Neural cell (in vitro differentiated cells): ENCODE measurements around the gene CRCP. TPM values are rescaled to one million over a fixed set of nuclear protein-coding genes. Genes with fewer than 3 reads are reported as not detected.

Source experiments
- H2AFZ ChIP-seq: fragments of 200-600, 300-800 bp; sonication (generic), shearing (Covaris generic); 2 replicates; pipeline ENCODE4 v1.6.0; 2014; ENCODE audit warnings: low read depth, mild to moderate bottlenecking, antibody characterized with exemption, low read length, moderate library complexity
- H3F3A ChIP-seq: fragments of 200-600 bp; shearing (Covaris generic); 2 replicates; pipeline ENCODE4 v1.6.1; 2016; ENCODE audit warnings: mild to moderate bottlenecking, moderate library complexity, mixed read lengths, antibody characterized with exemption, low read length; ENCODE audit not compliant: insufficient read depth, poor library complexity, severe bottlenecking
- H3K27ac ChIP-seq: fragments of 200-600, 300-800 bp; sonication (generic), shearing (Covaris generic); 2 replicates; pipeline ENCODE4 v1.5.1; 2014; ENCODE audit warnings: mild to moderate bottlenecking, low read length, moderate library complexity
- H3K27me3 ChIP-seq: fragments of 300-800, 200-600 bp; sonication (generic), shearing (Covaris generic); 2 replicates; pipeline ENCODE4 v1.6.0; 2014; ENCODE audit warnings: mild to moderate bottlenecking, low read depth, low read length, moderate library complexity; ENCODE audit not compliant: insufficient read depth
- H3K36me3 ChIP-seq: fragments of 300-800, 200-600 bp; sonication (generic), shearing (Covaris generic); 2 replicates; pipeline ENCODE4 v1.5.1; 2014; ENCODE audit warnings: mild to moderate bottlenecking, antibody characterized with exemption, low read length, moderate library complexity; ENCODE audit not compliant: insufficient read depth
- H3K4me2 ChIP-seq: fragments of 300-800, 200-600 bp; sonication (generic), shearing (Covaris generic); 2 replicates; pipeline ENCODE4 v1.6.0; 2014; ENCODE audit warnings: mild to moderate bottlenecking, low read length
- H3K4me3 ChIP-seq: fragments of 300-800, 200-600 bp; sonication (generic), shearing (Covaris generic); 2 replicates; pipeline ENCODE4 v1.5.1; 2014; ENCODE audit warnings: mild to moderate bottlenecking, low read length, moderate library complexity
- H3K79me2 ChIP-seq: fragments of 200-600 bp; shearing (Covaris generic); replicated peaks from 2 replicates; pipeline ENCODE4 v1.6.0; 2014; ENCODE audit warnings: mild to moderate bottlenecking, low read length, moderate library complexity; ENCODE audit not compliant: insufficient read depth
- H3K9ac ChIP-seq: fragments of 300-800, 200-600 bp; sonication (generic), shearing (Covaris generic); 2 replicates; pipeline ENCODE4 v1.6.1; 2016; ENCODE audit warnings: mild to moderate bottlenecking, low read length, mixed read lengths
- H3K9me2 ChIP-seq: fragments of 200-600 bp; shearing (Covaris generic); 2 replicates; pipeline ENCODE4 v1.6.1; 2016; ENCODE audit warnings: mild to moderate bottlenecking, low read length, mixed read lengths; ENCODE audit not compliant: insufficient read depth
- H3K9me3 ChIP-seq: fragments of 200-600, 300-800 bp; sonication (generic), shearing (Covaris generic); 2 replicates; pipeline ENCODE4 v1.6.1; 2016; ENCODE audit warnings: mild to moderate bottlenecking, mixed run types, low read length, moderate library complexity, mixed read lengths
- H4K20me1 ChIP-seq: fragments of 200-600 bp; shearing (Covaris generic); 2 replicates; pipeline ENCODE4 v1.6.1; 2016; ENCODE audit warnings: mild to moderate bottlenecking, mixed run types; ENCODE audit not compliant: insufficient read depth
- EP300 ChIP-seq: fragments of 450-650 bp; conservative IDR thresholded peaks from 2 replicates; pipeline ENCODE4 v1.6.1; 2014; ENCODE audit warnings: antibody characterized with exemption, mild to moderate bottlenecking, moderate library complexity; ENCODE audit not compliant: poor library complexity, severe bottlenecking
- EZH2 ChIP-seq: fragments of 200-600, 300-800 bp; shearing (Covaris generic), sonication (generic); IDR thresholded peaks from 2 replicates; pipeline ENCODE4 v1.6.1; 2014; ENCODE audit warnings: antibody characterized with exemption, low read length, borderline replicate concordance, mild to moderate bottlenecking; ENCODE audit not compliant: insufficient read depth, poor library complexity, severe bottlenecking
- MXI1 ChIP-seq: fragments of 450-650 bp; conservative IDR thresholded peaks from 2 replicates; pipeline ENCODE4 v1.6.1; 2014; ENCODE audit warnings: antibody characterized with exemption, mild to moderate bottlenecking; ENCODE audit not compliant: poor library complexity, severe bottlenecking
- POLR2AphosphoS5 ChIP-seq: IDR thresholded peaks from 2 replicates; pipeline ENCODE4 v1.6.1; 2012
- RAD21 ChIP-seq: fragments of 450-650 bp; conservative IDR thresholded peaks from 2 replicates; pipeline ENCODE4 v1.6.1; 2014; ENCODE audit warnings: antibody characterized with exemption, mild to moderate bottlenecking, moderate library complexity
- SMC3 ChIP-seq: fragments of 450-650 bp; conservative IDR thresholded peaks from 2 replicates; pipeline ENCODE4 v1.6.1; 2014; ENCODE audit warnings: antibody characterized with exemption, mild to moderate bottlenecking, moderate library complexity; ENCODE audit not compliant: poor library complexity
- TAF1 ChIP-seq: IDR thresholded peaks from 2 replicates; pipeline ENCODE4 v1.6.1; 2012; ENCODE audit warnings: low read depth
- polyA plus RNA-seq: library from polyadenylated mRNA; depleted of rRNA; stranded (reverse); fragments of >200 nt; gene quantifications from 2 replicates; pipeline ENCODE4 v1.2.3, GENCODE V29; 2014
- TF ChIP-seq, protein P1 (sequence below): IDR thresholded peaks from 2 replicates; pipeline ENCODE4 v1.6.1; 2012; ENCODE audit warnings: borderline replicate concordance
- TF ChIP-seq, protein P2 (sequence below): fragments of 450-650 bp; IDR thresholded peaks from 2 replicates; pipeline ENCODE4 v1.5.1; 2014; ENCODE audit warnings: antibody characterized with exemption, mild to moderate bottlenecking, moderate library complexity; ENCODE audit not compliant: poor library complexity, severe bottlenecking

CRCP gene
- polyA plus RNA-seq, 1 donor from 2014 or later: 53.6 TPM

DNA sequence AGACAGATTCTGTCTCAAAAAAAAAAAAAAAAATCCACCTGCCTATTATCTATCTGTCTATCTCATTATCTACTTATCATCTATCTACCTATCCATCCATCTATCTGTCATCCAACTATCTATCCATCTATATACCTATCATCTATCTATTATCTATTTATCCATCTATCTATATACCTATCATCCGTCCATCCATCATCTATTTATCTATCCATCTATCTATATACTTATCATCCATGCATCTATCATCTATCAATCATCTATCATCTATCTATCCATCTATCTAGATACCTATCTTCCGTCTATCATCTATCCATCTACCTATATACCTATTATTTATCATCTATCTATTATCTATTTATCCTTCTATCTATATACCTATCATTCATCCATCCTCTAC lies 74.0 kb downstream of the CRCP start:
- Histone ChIP-seq H3K36me3 (no peaks in the 10 kb centered on the region), H4K20me1 (no peaks in the 10 kb centered on the region), H3K9me3 (no peaks in the 10 kb centered on the region), H3K4me3 (no peak overlapping the region), H3K9ac (no peak overlapping the region), H2AFZ (no peak overlapping the region), H3K4me2 (no peak overlapping the region), H3K27ac (no peak overlapping the region), H3K9me2 (no peaks in the 10 kb centered on the region), H3K27me3 (no peaks in the 10 kb centered on the region), H3K79me2 (no peaks in the 10 kb centered on the region), H3F3A (no peaks in the 10 kb centered on the region)
- no peak for TF ChIP-seq TAF1
- no peak for TF ChIP-seq EP300
- TF ChIP-seq, protein P1, sequence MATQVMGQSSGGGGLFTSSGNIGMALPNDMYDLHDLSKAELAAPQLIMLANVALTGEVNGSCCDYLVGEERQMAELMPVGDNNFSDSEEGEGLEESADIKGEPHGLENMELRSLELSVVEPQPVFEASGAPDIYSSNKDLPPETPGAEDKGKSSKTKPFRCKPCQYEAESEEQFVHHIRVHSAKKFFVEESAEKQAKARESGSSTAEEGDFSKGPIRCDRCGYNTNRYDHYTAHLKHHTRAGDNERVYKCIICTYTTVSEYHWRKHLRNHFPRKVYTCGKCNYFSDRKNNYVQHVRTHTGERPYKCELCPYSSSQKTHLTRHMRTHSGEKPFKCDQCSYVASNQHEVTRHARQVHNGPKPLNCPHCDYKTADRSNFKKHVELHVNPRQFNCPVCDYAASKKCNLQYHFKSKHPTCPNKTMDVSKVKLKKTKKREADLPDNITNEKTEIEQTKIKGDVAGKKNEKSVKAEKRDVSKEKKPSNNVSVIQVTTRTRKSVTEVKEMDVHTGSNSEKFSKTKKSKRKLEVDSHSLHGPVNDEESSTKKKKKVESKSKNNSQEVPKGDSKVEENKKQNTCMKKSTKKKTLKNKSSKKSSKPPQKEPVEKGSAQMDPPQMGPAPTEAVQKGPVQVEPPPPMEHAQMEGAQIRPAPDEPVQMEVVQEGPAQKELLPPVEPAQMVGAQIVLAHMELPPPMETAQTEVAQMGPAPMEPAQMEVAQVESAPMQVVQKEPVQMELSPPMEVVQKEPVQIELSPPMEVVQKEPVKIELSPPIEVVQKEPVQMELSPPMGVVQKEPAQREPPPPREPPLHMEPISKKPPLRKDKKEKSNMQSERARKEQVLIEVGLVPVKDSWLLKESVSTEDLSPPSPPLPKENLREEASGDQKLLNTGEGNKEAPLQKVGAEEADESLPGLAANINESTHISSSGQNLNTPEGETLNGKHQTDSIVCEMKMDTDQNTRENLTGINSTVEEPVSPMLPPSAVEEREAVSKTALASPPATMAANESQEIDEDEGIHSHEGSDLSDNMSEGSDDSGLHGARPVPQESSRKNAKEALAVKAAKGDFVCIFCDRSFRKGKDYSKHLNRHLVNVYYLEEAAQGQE: no peak
- TF ChIP-seq, protein P2, sequence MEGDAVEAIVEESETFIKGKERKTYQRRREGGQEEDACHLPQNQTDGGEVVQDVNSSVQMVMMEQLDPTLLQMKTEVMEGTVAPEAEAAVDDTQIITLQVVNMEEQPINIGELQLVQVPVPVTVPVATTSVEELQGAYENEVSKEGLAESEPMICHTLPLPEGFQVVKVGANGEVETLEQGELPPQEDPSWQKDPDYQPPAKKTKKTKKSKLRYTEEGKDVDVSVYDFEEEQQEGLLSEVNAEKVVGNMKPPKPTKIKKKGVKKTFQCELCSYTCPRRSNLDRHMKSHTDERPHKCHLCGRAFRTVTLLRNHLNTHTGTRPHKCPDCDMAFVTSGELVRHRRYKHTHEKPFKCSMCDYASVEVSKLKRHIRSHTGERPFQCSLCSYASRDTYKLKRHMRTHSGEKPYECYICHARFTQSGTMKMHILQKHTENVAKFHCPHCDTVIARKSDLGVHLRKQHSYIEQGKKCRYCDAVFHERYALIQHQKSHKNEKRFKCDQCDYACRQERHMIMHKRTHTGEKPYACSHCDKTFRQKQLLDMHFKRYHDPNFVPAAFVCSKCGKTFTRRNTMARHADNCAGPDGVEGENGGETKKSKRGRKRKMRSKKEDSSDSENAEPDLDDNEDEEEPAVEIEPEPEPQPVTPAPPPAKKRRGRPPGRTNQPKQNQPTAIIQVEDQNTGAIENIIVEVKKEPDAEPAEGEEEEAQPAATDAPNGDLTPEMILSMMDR: no peak

DNA sequence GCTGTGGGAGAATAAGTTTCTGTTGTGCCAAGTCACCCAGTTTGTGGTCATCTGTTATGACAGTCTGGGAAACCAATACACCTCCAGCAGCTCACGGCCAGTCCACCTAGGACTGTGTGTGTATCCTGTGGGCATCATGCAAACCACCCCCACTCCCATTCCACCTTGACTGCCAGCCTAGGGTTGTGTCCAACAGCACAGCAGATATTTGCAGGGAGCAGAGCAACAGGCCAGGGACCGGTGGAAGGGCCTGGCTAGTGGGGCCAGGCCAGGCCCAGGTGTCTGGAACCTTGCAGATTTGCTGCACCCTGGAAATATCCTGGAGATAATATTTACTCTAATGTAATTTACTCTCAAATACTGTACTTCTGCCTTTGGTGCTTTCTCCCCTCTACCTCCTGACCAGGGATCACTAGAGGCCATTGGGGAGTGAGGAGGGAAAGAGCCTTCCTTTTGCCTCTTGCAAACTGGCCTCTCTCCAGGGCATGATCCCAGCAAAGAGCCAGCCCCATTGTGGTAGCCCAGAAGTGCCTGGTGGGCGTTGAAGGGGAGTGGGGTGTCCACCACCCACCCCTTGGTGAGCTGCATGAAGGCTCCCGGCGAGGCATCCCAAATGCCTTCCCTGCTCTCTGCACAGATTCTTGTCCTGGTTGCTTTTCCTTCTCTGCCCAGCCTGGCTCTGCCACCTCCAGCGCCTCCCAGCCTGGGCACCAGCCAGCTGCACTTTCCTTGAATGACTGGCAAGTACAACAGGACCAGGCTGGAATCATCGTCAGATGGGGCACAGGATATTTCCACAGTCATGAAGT lies 75.3 kb downstream of the CRCP start:
- Histone ChIP-seq H2AFZ (no peak overlapping the region), H3K4me2 (no peak overlapping the region)

More for the DNA sequence above, 75.3 kb downstream of the CRCP start:
- Histone ChIP-seq H3K27me3 (no peaks in the 10 kb centered on the region), H3K9me3 (no peaks in the 10 kb centered on the region), H3F3A (no peaks in the 10 kb centered on the region), H3K36me3 (no peaks in the 10 kb centered on the region), H3K27ac (no peak overlapping the region), H3K9ac (no peak overlapping the region), H3K4me3 (no peak overlapping the region), H3K9me2 (no peaks in the 10 kb centered on the region), H3K79me2 (no peaks in the 10 kb centered on the region), H4K20me1 (no peaks in the 10 kb centered on the region)
- no peak for TF ChIP-seq EP300
- TF ChIP-seq MXI1: no peak
- no peak for TF ChIP-seq TAF1
- TF ChIP-seq EZH2: no peak
- no peak for TF ChIP-seq POLR2AphosphoS5
- TF ChIP-seq SMC3: no peak
- TF ChIP-seq, protein P1: no peak
- TF ChIP-seq, protein P2: no peak
- no peak for TF ChIP-seq RAD21
